HG02588 (cell line): ENCODE measurements around the gene GALNS.
"Not testable (repeated sequence)": the region's sequence is repeated elsewhere in the genome, so short reads cannot be mapped to it uniquely, and the experiment has no call there.

Experiments
- ATAC-seq: cut with Tn5 transposase; IDR thresholded peaks from one replicate; pipeline ENCODE4 v1.9.1; 2021; ENCODE audit warnings: mild to moderate bottlenecking, moderate library complexity; ENCODE audit not compliant: unreplicated experiment

GALNS gene

DNA sequence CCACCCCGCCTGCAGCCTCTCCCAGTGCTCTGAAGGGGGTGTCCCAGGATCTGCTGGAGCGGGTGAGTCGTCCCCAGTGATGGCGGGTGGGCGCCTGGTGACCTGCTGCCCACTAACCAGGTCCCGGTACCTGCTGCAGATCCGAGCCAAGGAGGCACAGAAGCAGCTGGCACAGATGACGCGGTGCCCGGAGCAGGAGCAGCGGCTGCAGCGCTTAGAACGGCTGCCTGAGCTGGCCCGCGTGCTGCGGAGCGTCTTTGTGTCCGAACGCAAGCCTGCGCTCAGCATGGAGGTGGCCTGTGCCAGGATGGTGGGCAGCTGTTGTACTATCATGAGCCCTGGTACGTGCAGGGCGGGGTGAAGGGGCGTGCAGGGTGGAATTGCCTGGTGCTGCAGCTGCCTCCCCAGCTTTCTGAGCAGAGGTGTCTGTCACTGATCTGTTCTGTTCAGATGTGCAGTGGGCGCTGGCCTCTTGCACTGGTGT is 49.6 kb downstream of the GALNS start:
- ATAC-seq = no peak

DNA sequence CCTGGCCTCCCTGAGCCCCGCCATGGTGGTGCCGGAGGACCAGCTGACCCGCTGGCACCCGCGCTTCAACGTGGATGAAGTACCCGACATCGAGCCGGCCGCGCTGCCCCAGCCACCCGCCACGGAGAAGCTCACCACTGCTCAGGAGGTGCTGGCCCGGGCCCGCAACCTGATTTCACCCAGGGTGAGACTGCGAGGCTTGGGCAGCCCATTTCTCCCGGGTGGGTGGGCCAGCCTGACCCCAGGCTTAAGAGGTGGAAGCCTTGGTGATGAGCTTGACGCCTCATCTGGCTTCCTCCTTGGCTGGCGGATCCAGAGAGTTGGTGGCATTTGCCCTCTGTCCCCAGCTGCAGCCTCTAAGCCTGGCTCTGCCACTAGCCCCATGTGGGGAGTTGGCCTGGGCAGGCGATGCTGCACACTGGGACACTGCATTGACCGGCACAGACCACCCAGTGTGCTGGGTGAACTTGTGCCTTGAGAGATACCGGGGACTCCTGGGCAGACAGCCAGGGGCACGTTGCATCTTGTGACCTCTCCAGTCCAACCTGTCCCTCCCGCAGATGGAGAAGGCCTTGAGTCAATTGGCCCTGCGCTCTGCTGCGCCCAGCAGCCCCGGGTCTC is 50.1 kb downstream of the GALNS start:
- no peak for ATAC-seq

DNA sequence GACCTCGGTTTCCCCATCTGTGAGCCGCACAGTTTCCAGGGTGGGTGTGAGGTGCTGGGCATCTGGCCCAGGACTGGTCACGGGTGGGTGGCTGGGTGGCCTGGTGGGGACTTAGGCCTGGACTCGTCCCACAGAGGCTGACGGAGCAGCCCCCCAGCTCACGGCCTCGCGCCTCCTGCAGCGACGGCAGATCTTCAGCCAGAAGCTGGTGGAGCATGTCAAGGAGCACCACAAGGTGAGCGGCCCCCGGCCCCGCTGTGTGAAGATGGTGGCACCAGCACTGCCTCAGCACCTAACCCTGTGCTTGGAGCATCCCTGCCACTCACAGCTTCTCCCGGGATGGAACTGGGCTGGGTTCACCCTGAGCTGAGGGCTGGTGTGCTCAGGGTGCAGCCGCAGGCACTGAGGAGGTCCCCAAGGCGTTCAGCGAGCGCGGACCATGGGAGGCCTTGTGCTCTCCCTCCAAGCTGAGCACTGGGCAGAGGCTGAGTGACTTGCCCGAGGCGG is 50.8 kb downstream of the GALNS start:
- ATAC-seq = no peak

DNA sequence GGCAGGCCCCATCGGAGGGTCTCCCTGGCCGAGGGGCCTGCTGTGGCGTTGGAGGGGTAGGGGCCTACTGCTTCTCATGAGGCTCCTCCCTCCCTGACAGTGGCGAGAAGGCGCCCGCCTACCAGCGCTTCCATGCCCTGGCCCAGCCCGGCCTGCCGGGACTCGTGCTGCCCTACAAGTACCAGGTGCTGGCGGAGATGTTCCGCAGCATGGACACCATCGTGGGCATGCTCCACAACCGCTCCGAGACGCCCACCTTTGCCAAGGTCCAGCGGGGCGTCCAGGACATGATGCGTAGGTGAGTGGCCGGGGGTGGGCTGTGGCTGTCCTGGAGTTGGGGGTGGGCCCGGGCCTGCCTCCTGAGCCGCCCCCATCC is 51.4 kb downstream of the GALNS start:
- ATAC-seq = no peak

DNA sequence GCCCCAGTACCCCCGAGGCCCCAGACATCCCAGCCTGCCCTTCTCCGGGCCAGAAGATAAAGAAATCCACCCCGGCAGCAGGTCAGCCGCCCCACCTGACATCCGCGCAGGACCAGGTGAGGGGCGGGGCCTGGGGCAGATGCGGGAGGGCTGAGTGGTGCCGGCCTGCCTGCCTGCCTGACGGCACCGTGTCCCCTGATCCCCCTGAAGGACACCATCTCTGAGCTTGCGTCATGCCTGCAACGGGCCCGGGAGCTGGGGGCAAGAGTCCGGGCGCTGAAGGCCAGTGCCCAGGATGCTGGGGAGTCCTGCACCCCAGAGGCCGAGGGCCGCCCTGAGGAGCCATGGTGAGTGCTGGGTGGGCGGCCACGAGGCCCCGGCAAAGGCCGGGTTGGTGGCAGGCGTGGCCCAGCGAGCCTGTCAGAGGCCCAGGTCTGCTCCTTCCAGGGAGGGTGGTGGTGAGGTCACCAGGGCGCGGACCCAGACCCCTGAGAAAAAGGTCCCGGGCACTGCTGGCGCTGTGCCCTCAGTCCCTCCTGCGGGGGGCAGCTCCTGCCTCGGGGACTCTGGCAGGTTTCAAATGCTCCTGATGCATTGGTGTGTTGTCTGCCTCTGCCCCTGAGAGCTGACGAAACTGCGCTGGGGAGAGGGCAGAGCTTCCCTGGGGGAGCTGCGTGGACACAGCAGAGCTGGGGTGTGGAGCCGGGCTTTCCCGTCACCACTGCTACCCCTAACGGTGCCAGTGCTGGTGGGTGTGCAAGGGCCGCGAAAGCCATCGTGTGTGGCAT is 52.0 kb downstream of the GALNS start:
- no peak for ATAC-seq

DNA sequence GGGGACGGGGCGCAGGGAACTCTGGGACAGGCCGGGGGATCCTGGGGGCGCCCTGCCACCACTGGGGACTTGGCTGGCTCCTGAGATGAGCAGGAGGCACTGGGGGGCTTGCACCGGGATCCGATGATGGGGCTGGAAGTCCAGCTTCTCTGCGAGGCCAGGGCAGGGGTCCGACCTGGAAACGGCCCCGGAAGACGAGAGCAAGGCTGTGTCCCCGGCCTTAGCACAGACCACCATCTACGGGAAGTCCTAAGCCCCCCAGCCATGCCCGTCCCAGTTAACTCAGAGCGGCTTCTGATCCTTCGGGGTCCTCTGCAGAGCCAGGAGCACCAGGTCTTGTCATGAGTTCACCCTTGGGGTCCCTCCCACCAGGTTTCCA is 52.6 kb downstream of the GALNS start:
- ATAC-seq = no peak

DNA sequence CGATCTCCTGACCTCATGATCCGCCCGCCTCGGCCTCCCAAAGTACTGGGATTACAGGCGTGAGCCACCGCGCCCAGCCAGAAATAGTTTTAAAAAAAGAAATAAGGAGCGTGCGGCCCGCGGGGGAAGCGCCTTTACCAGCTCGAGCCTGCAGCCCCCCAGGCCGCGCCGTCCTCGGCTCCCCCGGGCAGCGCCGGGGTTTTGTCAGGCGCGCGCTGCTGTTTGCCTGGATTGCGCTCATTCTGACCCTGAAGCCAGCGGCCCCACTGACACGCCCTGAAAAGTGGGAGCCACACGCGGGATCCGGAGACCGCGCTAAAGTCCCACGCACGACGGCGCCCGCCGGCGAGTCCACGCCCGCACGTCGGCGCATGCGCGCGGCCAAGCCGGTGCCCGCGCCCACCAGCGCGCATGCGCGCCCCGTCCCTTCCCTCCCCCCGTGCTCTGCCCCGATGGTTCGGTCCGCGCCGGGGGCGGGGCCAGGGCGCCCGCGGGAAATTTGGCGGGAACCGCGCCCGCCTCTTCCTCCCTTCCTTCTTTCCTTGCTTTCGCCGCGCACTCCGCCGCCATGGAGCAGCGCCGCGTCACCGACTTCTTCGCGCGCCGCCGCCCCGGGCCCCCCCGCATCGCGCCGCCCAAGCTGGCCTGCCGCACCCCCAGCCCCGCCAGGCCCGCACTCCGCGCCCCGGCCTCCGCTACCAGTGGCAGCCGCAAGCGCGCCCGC is 53.3 kb downstream of the GALNS start, which contains the start of gene CDT1:
Gene CDT1 (plus strand): TSS at position 526 of the 724 bp plus-strand sequence. CDS start 43 bp downstream, at position 569.
- peak; percentile 62 for ATAC-seq

DNA sequence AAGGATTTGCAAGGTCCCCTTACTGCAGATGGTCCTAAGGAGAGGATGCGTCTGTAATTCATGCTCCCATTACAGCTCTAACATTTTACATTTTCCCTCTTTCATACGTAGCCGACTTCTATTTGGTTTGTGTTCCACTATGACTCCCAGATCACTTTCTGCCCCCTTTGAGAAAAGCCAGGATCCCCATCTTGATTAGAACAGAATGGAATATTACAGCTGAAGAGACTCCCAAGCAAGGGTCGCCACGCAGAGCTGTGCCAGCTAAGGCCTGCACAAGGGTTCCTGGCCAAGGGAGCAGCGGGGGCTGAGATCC is 56.5 kb downstream of the GALNS start:
- ATAC-seq = no peak

DNA sequence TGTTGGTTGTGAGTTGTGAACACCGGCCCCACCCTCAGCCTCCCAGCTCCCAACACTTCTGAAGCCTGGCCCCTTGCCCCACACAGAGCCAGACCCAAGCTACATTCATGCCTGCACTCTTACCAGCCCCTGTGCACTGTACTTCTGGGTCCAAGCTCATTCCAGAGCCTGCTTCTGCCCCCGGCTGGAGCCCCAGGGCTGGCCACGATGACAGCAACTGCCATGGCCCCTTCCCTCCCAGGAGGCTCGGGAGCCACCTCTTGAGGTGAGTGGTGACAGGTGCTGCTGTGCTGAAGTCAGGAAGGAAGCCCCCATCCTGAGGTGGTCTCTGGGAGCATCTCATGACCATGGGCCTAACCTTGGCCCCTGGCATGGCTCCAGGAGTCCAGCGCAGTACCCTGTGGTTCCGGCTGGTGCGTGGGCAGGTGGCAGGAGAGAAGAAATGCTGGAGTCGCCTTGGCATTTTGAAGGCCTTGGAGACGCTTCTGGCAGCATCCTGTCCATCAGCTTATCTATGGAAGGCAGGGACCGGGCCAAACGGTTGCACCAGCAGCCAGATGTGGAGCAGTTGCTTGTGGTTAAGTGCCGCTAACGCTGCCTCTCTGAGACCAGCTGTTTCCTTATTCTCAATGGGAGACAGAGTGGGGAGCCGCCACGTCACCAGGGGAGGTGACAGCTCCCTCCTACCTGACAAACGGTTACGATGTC is 57.0 kb downstream of the GALNS start:
- ATAC-seq = no peak

DNA sequence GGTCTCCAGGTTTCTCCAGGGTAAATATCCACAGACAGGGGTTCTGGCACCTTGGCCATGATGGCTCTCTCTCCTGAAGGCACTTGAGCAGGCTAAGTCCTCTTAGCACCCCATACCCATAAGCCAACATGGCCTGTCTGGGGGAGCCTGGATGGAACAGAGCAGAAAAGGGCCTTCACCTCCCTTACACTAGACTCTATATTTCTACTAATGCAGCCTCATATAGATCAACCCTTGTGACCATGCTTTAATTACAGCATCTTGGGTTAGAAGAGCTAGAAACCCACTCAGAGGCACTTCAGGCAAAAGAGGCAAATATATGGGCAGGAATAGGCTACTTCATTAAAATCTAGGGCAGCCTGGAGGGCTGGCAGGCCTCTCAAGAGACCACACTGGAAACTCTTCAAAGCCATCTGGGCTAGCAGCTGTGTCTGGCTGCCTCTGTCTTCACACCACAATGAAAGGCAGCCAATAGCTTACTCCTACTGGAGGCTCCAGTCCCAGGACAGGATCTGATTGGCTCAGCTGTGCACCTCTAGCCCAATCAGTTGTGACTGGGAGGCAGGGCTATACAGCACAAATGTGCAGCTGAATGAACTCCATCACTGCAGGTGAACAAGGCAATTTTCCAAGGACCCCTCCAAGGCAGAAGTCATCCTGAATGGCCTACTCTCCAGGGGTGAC is 57.8 kb downstream of the GALNS start:
- no peak for ATAC-seq

DNA sequence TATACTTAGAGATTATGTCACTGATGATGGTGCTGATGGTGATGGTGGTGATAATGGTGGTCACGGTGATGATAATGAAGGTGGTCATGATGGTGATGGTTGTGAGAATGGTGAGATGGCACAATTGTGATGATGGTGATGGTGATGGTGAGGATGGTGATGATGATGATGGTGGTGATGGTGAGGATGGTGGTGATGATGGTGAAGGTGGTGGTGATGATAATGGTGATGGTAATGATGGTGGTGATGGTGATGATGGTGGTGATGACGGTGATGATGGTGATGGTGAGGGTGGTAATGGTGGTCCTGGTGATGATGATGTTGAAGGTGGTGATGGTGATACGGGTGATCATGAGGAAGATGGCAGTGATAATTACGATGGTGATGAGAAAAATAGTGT is 58.7 kb downstream of the GALNS start:
- ATAC-seq = no peak

DNA sequence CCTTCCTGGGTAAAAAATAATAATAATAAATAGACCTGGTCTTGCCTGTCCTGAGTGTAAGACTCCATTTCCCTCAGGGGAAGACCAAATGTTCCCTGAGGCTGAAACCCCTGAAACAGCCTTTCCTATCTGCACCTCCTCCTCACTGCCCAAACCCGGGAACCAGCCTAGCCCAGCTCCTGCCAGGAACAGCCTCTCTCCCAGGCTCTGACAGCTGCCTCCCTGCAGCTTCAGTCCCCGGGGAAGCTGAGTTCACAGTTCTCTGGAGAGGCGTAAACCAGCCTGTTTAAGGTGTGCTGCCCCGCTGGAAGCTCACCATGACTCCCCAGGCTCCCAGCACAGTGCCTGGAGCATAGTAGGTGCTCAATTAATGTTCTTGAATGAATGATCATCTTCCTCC is 60.5 kb downstream of the GALNS start:
- ATAC-seq = no peak

DNA sequence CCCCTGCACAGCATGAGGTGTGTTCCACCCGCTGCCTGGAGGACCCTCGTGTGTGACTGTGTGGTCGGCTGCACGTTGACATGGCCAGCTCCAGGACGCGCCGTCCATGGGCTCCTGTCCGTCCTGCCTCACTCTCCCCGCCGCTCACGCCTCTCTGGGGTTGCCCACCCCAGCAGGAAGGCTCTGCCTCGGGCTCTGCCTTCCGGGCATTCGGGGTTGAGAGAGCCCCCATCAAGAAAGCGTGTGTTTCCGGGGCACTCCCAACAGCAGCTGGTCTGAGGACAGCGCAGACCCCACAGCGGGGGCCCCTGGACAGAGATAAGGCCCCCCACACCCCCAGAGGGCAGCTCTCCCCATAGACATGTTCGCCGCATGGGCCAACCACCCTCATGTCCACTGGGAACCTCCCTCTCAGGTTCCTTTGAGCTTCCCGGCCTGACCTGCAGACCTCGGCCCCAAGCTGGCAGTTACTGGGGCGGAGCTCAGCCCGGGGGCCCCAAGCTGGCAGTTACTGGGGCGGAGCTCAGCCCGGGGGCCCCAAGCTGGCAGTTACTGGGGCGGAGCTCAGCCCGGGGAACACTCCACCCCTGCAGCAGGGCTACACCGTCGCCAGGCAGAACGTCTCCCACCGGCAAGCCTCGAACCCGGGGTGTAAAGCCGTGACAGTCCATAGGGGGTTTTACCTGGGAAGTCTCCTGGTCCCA is 63.3 kb downstream of the GALNS start:
- no peak for ATAC-seq

DNA sequence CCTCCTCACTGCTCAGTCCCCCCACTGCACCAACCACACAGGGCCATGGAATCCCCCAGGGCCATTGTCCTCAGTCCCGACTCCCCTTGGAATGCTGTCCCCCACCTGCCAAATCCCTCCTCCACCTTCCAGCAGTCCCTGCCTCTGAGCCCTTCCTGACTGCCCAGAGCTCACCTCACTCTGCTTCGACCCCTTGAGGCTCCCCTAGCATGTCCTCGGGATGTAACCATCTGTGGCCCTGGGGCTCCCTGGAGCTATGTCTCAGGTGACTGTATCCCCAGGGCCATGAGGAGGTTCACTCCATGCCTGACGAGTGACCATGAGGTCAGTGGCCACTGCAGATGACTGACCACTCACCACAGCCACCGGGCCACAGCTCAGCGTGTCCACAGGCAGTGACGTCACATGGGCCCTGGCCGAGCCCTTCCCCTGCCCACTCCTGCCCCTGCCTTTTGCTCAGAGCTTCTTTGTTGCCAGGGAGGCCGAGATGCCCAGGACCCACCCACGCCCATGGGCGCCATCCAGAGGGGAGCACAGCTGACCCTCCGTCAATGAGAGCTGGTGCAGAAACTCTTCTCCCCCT is 64.0 kb downstream of the GALNS start:
- ATAC-seq = no peak

DNA sequence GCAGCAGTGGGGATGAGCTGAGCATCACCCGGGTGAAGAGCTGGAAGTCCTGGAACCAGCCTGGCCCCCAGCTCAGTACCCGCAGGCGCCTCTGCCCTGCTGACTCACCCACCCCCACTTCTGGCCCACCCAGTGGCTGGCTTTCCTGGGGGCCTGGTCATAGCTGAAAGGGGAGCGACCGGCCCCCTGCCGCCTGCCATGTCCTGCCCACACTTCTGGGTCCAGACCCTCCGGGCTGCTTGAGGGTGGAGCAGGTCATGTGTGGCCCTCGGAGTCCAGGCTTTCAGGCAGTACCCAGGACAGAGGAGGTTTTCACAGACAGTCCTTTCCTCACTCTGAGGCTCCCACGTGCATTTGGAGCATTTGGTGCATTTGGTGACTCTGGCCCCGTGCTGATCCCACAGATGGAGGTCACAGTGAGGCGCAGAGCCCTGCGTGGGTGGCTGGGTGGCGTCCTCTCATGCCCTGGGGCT is 64.6 kb downstream of the GALNS start:
- ATAC-seq = no peak

DNA sequence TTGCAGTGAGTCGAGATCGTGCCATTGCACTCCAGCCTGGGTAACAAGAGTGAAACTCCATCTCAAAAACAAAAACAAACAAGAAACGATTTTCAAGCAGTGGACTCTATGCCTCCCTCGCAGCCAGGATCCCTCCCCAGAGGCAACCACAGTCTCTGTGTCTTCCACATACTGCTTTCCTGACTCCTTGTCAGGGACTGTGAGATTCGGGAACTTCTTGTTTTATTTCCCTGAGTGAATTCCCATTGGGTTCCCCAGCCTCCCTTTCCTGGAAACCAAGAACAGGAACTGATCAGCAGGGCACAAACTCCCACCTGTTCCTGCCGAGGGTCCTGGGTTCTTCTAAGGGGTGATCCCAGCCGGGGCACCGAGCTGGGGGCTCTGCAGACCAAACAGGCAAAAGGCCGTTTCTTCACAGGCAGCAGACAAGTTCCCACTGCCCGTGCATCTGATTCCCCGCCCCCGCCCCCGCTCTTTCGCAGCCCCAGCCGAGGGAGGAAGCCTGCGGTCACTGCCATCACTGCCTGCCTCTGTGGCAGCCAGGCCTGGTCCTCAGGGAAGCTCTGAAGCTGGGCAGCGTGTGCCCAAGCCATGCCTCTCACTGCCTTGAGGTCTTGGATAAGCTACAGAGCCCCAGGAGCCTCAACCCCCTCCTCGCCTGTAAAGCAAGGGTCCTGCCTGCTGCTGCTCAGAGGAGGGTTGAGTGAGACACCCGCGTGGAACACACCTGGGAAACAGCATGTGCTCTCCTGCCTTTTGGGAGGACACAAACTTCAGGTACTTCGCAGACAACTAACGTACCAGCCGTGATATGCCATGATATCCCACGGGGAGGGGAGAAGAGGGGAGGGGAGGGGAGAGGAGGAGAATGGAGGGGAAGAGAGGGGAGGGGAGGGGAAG is 66.2 kb downstream of the GALNS start:
- ATAC-seq = no peak

DNA sequence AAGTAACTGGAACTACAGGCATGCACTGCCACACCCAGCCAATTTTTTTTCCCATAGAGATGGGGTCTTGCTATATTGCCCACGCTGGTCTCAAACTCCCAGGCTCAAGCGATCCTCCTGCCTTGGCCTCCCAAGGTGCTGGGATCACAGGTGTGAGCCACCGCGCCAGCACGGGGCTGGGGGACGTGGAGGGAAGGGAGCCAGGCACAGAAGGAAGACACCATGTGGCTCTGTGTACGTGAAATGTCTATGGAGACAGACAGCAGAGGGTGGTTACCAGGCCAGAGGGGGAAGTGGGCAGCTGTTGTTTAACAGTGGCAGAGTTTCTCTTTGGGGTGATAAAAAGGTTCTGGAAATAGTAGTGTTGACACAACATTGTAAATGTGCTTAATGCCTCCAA is 67.2 kb downstream of the GALNS start:
- ATAC-seq = no peak

DNA sequence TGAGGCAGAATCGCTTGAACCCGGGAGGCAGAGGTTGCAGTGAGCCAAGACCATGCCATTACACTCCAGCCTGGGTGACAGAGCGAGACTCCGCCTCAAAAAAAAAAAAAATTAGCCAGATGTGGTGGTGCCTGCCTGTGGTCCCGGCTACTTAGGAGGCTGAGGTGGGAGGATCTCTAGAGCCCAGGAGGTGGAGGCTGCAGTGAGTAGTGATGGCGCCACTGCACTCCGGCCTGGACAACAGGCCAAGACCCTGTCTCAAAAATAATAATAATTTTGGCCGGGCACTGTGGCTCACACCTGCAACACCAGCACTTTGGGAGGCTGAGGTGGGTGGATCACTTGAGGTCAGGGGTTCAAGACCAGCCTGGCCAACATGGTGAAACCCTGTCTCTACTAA is 68.0 kb downstream of the GALNS start:
- not testable (repeated sequence) for ATAC-seq
